Activated CD8-positive, alpha-beta T cell treated with anti-CD3 and anti-CD28 coated beads for 36 hours (primary cell): ENCODE data around the gene NALCN. TPM values are rescaled to one million over a fixed set of nuclear protein-coding genes. Genes with fewer than 3 reads are reported as not detected.

ENCODE experiments used
- ATAC-seq: fragments of 200-7000 bp; cut with Tn5 transposase; one replicate; pipeline ENCODE4 v1.10.0; 2021; ENCODE audit warnings: mild to moderate bottlenecking, moderate library complexity
- CTCF ChIA-PET: fragments of 350-600 bp; sonication (Branson Sonifier 250); formaldehyde crosslinking; loops from one replicate; lab custom pipeline; 2021; ENCODE audit warnings: antibody characterized with exemption; lab: Charles Lee
- POLR2A ChIA-PET: fragments of 350-600 bp; sonication (Branson Sonifier 250); formaldehyde crosslinking; loops from one replicate; lab custom pipeline; 2021; ENCODE audit warnings: antibody characterized with exemption; lab: Charles Lee
- DNase-seq: peaks from one replicate; pipeline ENCODE4 v3.0.0-alpha.2; 2020
- H3K27ac Mint-ChIP-seq: one replicate; pipeline ENCODE4 v1.8.0; 2021; ENCODE audit warnings: mild to moderate bottlenecking, mixed read lengths
- H3K27me3 Mint-ChIP-seq: one replicate; pipeline ENCODE4 v1.8.0; 2021; ENCODE audit warnings: mixed read lengths
- H3K36me3 Mint-ChIP-seq: one replicate; pipeline ENCODE4 v1.8.0; 2021; ENCODE audit warnings: low read depth, mixed read lengths
- H3K4me1 Mint-ChIP-seq: one replicate; pipeline ENCODE4 v1.8.0; 2021; ENCODE audit warnings: low read depth, mixed read lengths
- H3K4me3 Mint-ChIP-seq: one replicate; pipeline ENCODE4 v1.8.0; 2021; ENCODE audit warnings: mild to moderate bottlenecking, moderate library complexity, mixed read lengths
- H3K9me3 Mint-ChIP-seq: one replicate; pipeline ENCODE4 v1.8.0; 2021; ENCODE audit warnings: mixed read lengths
- CTCF ChIP-seq: fragments of 200-600 bp; IDR thresholded peaks from one replicate; pipeline ENCODE4 v1.8.0; 2022; ENCODE audit warnings: antibody characterized with exemption, mild to moderate bottlenecking
- intact Hi-C: fragments of 100-400 bp; cut with micrococcal nuclease; formaldehyde crosslinking; loops from one replicate; pipeline ENCODE4 v1.10.0; 2022
- total RNA-seq, 2 experiments: library from RNA; stranded (reverse); gene quantifications; one replicate each; pipeline ENCODE4 v1.2.3, GENCODE V29; 2021

NALCN gene
- total RNA-seq, 2 experiments from 2014 or later: not detected

- H3K27ac Mint-ChIP-seq: no peak overlapping the region
- no peak for TF ChIP-seq CTCF
- ChIA-PET CTCF (no interaction called here), POLR2A (no interaction called here)
- ATAC-seq: no peak
- peaks cover 9% of the 10 kb centered on the region for H3K27me3 Mint-ChIP-seq
- H3K9me3 Mint-ChIP-seq: no peaks in the 10 kb centered on the region
- no peaks in the 10 kb centered on the region for H3K36me3 Mint-ChIP-seq
- DNase-seq: no peak
- H3K4me3 Mint-ChIP-seq: no peak overlapping the region
- intact Hi-C loops: no loop called here
- H3K4me1 Mint-ChIP-seq: no peaks in the 10 kb centered on the region
Observed at GRCh38 chr13:101090287-101090686, 326.0 kb downstream of the NALCN start.

- TF ChIP-seq CTCF: no peak
- Mint-ChIP-seq H3K27ac (no peak overlapping the region), H3K4me1 (no peaks in the 10 kb centered on the region), H3K9me3 (no peaks in the 10 kb centered on the region), H3K27me3 (peaks cover 6% of the 10 kb centered on the region), H3K36me3 (no peaks in the 10 kb centered on the region), H3K4me3 (no peak overlapping the region)
- CTCF ChIA-PET: no interaction called here
- ATAC-seq (no peak), DNase-seq (no peak)
- intact Hi-C loops: no loop called here
- POLR2A ChIA-PET: no interaction called here
Observed at GRCh38 chr13:101085551-101085950, 330.8 kb downstream of the NALCN start.

- no peak overlapping the region for H3K4me3 Mint-ChIP-seq
- ATAC-seq: no peak
Observed at GRCh38 chr13:101082441-101082840, 333.9 kb downstream of the NALCN start.

GRCh38 chr13:101080616-101081015, 335.7 kb downstream of the NALCN start:
- ATAC-seq (no peak), DNase-seq (no peak)
- POLR2A ChIA-PET: no interaction called here
- Mint-ChIP-seq H3K27me3 (peaks cover 4% of the 10 kb centered on the region), H3K4me1 (no peaks in the 10 kb centered on the region), H3K36me3 (no peaks in the 10 kb centered on the region), H3K4me3 (no peak overlapping the region), H3K9me3 (no peaks in the 10 kb centered on the region), H3K27ac (no peak overlapping the region)
- intact Hi-C loops: no loop called here
- TF ChIP-seq CTCF: no peak
- CTCF ChIA-PET: no interaction called here

More at GRCh38 chr13:101082441-101082840, 333.9 kb downstream of the NALCN start:
- intact Hi-C loops: no loop called here
- Mint-ChIP-seq H3K4me1 (no peaks in the 10 kb centered on the region), H3K36me3 (no peaks in the 10 kb centered on the region), H3K27ac (no peak overlapping the region), H3K9me3 (no peaks in the 10 kb centered on the region), H3K27me3 (peaks cover 5% of the 10 kb centered on the region)
- CTCF ChIA-PET: no interaction called here
- TF ChIP-seq CTCF: no peak
- no peak for DNase-seq
- POLR2A ChIA-PET: no interaction called here

- intact Hi-C loops: no loop called here
- Mint-ChIP-seq H3K27me3 (peaks cover 11% of the 10 kb centered on the region), H3K9me3 (no peaks in the 10 kb centered on the region), H3K36me3 (no peaks in the 10 kb centered on the region), H3K4me1 (no peaks in the 10 kb centered on the region), H3K27ac (no peak overlapping the region), H3K4me3 (no peak overlapping the region)
- CTCF ChIA-PET: no interaction called here
- DNase-seq (no peak), ATAC-seq (no peak)
- TF ChIP-seq CTCF: no peak
- POLR2A ChIA-PET: no interaction called here
Observed at GRCh38 chr13:101065329-101065728, 351.0 kb downstream of the NALCN start.
